Measurements from ENCODE around the gene EFCAB6.

DNA sequence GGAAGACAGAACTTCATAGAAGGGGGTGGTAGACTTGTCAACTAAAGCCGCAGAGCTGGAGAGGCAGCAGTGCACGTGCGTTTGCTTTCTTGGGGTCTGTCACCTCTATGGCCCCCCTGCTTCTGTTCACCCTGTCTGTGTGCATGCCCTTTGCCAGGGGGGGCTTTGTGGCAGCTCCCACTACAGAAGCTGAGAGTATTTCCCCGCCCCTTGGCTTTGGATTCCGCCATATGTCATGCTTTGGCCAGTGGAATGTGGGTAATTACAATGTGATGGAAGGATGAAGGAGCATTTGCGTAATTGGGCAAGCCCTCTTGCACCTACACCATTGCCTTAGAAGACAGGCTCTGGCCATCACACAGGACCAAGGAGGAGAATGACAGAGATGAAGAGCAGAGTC, 247.2 kb downstream of the EFCAB6 start:
- TF ChIP-seq CTCF (IDR thresholded peaks at IDR 0.05) (no peak), TCF7L2 (IDR thresholded peaks at IDR 0.05; ENCODE audit: low read depth, low read length) (no peak), SIN3A (IDR thresholded peaks at IDR 0.05; ENCODE audit: borderline replicate concordance, insufficient read depth, low read depth, low read length) (no peak)
